HCT116 (cell line): Measurements from ENCODE around the gene TBC1D1. TPM values are rescaled to one million over a fixed set of nuclear protein-coding genes. Genes with fewer than 3 reads are reported as not detected.

Experiments
- ATAC-seq: fragments of 200-7000 bp; cut with Tn5 transposase; 2 replicates; pipeline ENCODE4 v1.9.1; 2020; ENCODE audit warnings: mild to moderate bottlenecking, moderate library complexity
- BruUV-seq: library from RNA; stranded (reverse); fragments of 400-500 nt; replicated peaks from 2 replicates; lab custom pipeline; 2021; lab: Mats Ljungman, UMichigan
- CTCF ChIA-PET: fragments of 300-600 bp; sonication (Branson Sonifier 250); formaldehyde crosslinking; loops from one replicate; lab custom pipeline; 2021; ENCODE audit warnings: antibody characterized with exemption; lab: Charles Lee
- POLR2A ChIA-PET: fragments of 300-600, 350-600 bp; sonication (Branson Sonifier 250); formaldehyde crosslinking; loops from one replicate; lab custom pipeline; 2021; ENCODE audit warnings: antibody characterized with exemption; lab: Charles Lee
- RAD21 ChIA-PET, 2 experiments: fragments of 300-600 bp; sonication (Branson Sonifier 250); formaldehyde crosslinking; loops; one replicate each; lab custom pipeline; 2023; ENCODE audit warnings: low total read pairs in 2 of 2; ENCODE audit not compliant: uncharacterized antibody in 2 of 2, unreplicated experiment in 2 of 2, low non-redundant PET in 1 of 2; lab: Charles Lee
- DNase-seq: peaks from one replicate; pipeline ENCODE4 v3.0.0-alpha.2; 2010; ENCODE audit warnings: low read depth, low spot score
- H2AFZ ChIP-seq: fragments of 200-600 bp; shearing (Covaris generic), sonication (generic); 2 replicates; pipeline ENCODE4 v1.6.1; 2017; ENCODE audit warnings: low read depth, mixed run types, mixed read lengths, antibody characterized with exemption, low read length; ENCODE audit not compliant: poor library complexity, severe bottlenecking
- H3K27ac ChIP-seq: 2 replicates; pipeline ENCODE4 v1.5.1; 2012; ENCODE audit warnings: low read depth, low read length
- H3K27me3 ChIP-seq: fragments of 200-600 bp; sonication (generic); 2 replicates; pipeline ENCODE4 v1.6.1; 2016; ENCODE audit warnings: mixed run types, low read length, mixed read lengths; ENCODE audit not compliant: insufficient read depth
- H3K36me3 ChIP-seq, 2 experiments: fragments of 200-500 bp in 1 of 2; fragments of 200-600 bp in 1 of 2; sonication (Bioruptor generic) in 1 of 2; sonication (generic) in 1 of 2; 2 replicates each; pipeline versions ENCODE4 v1.5.1 to v1.6.1; 2014 to 2016; ENCODE audit warnings: low read length in 2 of 2, inconsistent platforms in 1 of 2, mixed read lengths in 1 of 2, mixed run types in 1 of 2; ENCODE audit not compliant: insufficient read depth in 2 of 2, control insufficient read depth in 1 of 2
- H3K4me1 ChIP-seq, 2 experiments: fragments of 200-600 bp in 1 of 2; sonication (generic) in 1 of 2; 2 replicates each; pipeline versions ENCODE4 v1.5.1 to v1.6.1; 2012 to 2017; ENCODE audit warnings: low read length in 2 of 2, inconsistent platforms in 1 of 2, mild to moderate bottlenecking in 1 of 2, mixed read lengths in 1 of 2, mixed run types in 1 of 2, moderate library complexity in 1 of 2; ENCODE audit not compliant: insufficient read depth in 2 of 2, control insufficient read depth in 1 of 2
- H3K4me2 ChIP-seq: fragments of 200-600 bp; sonication (generic); 2 replicates; pipeline ENCODE4 v1.6.1; 2017; ENCODE audit warnings: mixed run types, low read length, mixed read lengths
- H3K4me3 ChIP-seq, 2 experiments: fragments of 200-600 bp in 1 of 2; sonication (generic) in 1 of 2; replicated peaks in 1 of 2; 2 replicates each; pipeline ENCODE4 v1.5.1; 2011 to 2016; ENCODE audit warnings: low read length in 2 of 2, control low read depth in 1 of 2, low read depth in 1 of 2, mild to moderate bottlenecking in 1 of 2, mixed read lengths in 1 of 2, mixed run types in 1 of 2
- H3K79me2 ChIP-seq: fragments of 200-600 bp; sonication (generic); 2 replicates; pipeline ENCODE4 v1.6.1; 2017; ENCODE audit warnings: mild to moderate bottlenecking, mixed run types, low read length, moderate library complexity, mixed read lengths; ENCODE audit not compliant: insufficient read depth
- H3K9ac ChIP-seq: fragments of 200-600 bp; sonication (generic); 2 replicates; pipeline ENCODE4 v1.6.1; 2016; ENCODE audit warnings: low read length, mixed read lengths
- H3K9me2 ChIP-seq: fragments of 200-600 bp; sonication (generic), shearing (Covaris generic); 2 replicates; pipeline ENCODE4 v1.6.1; 2017; ENCODE audit warnings: mixed run types, mild to moderate bottlenecking, moderate library complexity; ENCODE audit not compliant: insufficient read depth
- H3K9me3 ChIP-seq, 2 experiments: fragments of 200-500 bp in 1 of 2; fragments of 200-600 bp in 1 of 2; sonication (Bioruptor generic) in 1 of 2; sonication (generic) in 1 of 2; 2 replicates each; pipeline ENCODE4 v1.6.1; 2014 to 2017; ENCODE audit warnings: low read length in 2 of 2, mixed read lengths in 2 of 2, inconsistent platforms in 1 of 2, low read depth in 1 of 2, mild to moderate bottlenecking in 1 of 2, mixed run types in 1 of 2, moderate library complexity in 1 of 2; ENCODE audit not compliant: control insufficient read depth in 1 of 2, insufficient read depth in 1 of 2
- H4K20me1 ChIP-seq: fragments of 200-600 bp; sonication (generic), shearing (Covaris generic); 2 replicates; pipeline ENCODE4 v1.6.1; 2017; ENCODE audit warnings: mixed run types, mild to moderate bottlenecking, moderate library complexity; ENCODE audit not compliant: insufficient read depth
- ATF3 ChIP-seq: IDR thresholded peaks from 2 replicates; pipeline ENCODE4 v1.6.1; 2012
- CBX3 ChIP-seq: IDR thresholded peaks from 2 replicates; pipeline ENCODE4 v1.6.1; 2012; ENCODE audit warnings: low read depth
- CEBPB ChIP-seq: IDR thresholded peaks from 2 replicates; pipeline ENCODE4 v1.6.1; 2012; ENCODE audit warnings: low read depth
- CTCF ChIP-seq, 3 experiments: fragments of 200-600 bp in 1 of 3; sonication (generic) in 1 of 3; IDR thresholded peaks in 2 of 3; conservative IDR thresholded peaks in 1 of 3; 2 replicates each; pipeline ENCODE4 v1.5.1; 2012 to 2017; ENCODE audit warnings: low read depth in 2 of 3, low read length in 2 of 3, antibody characterized with exemption in 1 of 3, borderline replicate concordance in 1 of 3, control low read depth in 1 of 3, mild to moderate bottlenecking in 1 of 3, mixed read lengths in 1 of 3, mixed run types in 1 of 3, moderate library complexity in 1 of 3; ENCODE audit not compliant: insufficient read depth in 1 of 3
- EGR1 ChIP-seq: IDR thresholded peaks from 2 replicates; pipeline ENCODE4 v1.6.1; 2012; ENCODE audit warnings: low read depth
- ELF1 ChIP-seq: IDR thresholded peaks from 2 replicates; pipeline ENCODE4 v1.6.1; 2012; ENCODE audit warnings: low read depth, borderline replicate concordance
- EZH2 ChIP-seq: fragments of 200-600 bp; sonication (generic); IDR thresholded peaks from 2 replicates; pipeline ENCODE4 v1.6.1; 2017; ENCODE audit warnings: antibody characterized with exemption, mixed run types
- JUND ChIP-seq: IDR thresholded peaks from 2 replicates; pipeline ENCODE4 v1.6.1; 2012
- MAX ChIP-seq: IDR thresholded peaks from 2 replicates; pipeline ENCODE4 v1.6.1; 2012
- POLR2A ChIP-seq: IDR thresholded peaks from 2 replicates; pipeline ENCODE4 v1.7.0; 2011; ENCODE audit warnings: borderline replicate concordance; ENCODE audit not compliant: insufficient read depth, insufficient read length; ENCODE audit errors: extremely low read depth
- POLR2AphosphoS5 ChIP-seq: IDR thresholded peaks from 2 replicates; pipeline ENCODE4 v1.6.1; 2011; ENCODE audit warnings: mild to moderate bottlenecking, low read depth, low read length, moderate library complexity
- REST ChIP-seq: IDR thresholded peaks from 2 replicates; pipeline ENCODE4 v1.6.1; 2012; ENCODE audit warnings: low read depth
- SIN3A ChIP-seq: IDR thresholded peaks from 2 replicates; pipeline ENCODE4 v1.6.1; 2012; ENCODE audit warnings: low read depth
- SP1 ChIP-seq: IDR thresholded peaks from 2 replicates; pipeline ENCODE4 v1.6.1; 2012; ENCODE audit warnings: low read depth
- SRF ChIP-seq: IDR thresholded peaks from 2 replicates; pipeline ENCODE4 v1.6.1; 2012; ENCODE audit warnings: low read depth
- TCF7L2 ChIP-seq: IDR thresholded peaks from 2 replicates; pipeline ENCODE4 v1.7.0; 2011; ENCODE audit warnings: borderline replicate concordance, inconsistent platforms; ENCODE audit not compliant: insufficient read depth, insufficient read length; ENCODE audit errors: extremely low read depth
- YY1 ChIP-seq: IDR thresholded peaks from 2 replicates; pipeline ENCODE4 v1.6.1; 2011; ENCODE audit warnings: low read length, low read depth, moderate library complexity, mild to moderate bottlenecking; ENCODE audit not compliant: insufficient replicate concordance; ENCODE audit errors: extremely low read depth
- ZBTB33 ChIP-seq: IDR thresholded peaks from 2 replicates; pipeline ENCODE4 v1.6.1; 2011; ENCODE audit warnings: mild to moderate bottlenecking, low read length, moderate library complexity; ENCODE audit not compliant: insufficient replicate concordance; ENCODE audit errors: extremely low read depth
- ZFX ChIP-seq: fragments of 450-650 bp; IDR thresholded peaks from 2 replicates; pipeline ENCODE4 v1.6.1; 2017
- intact Hi-C: fragments of 100-400 bp; cut with micrococcal nuclease; formaldehyde crosslinking; loops from 2 replicates; pipeline ENCODE4 v1.10.0; 2022
- total RNA-seq: library from RNA; stranded (reverse); gene quantifications from one replicate; pipeline ENCODE4 v1.2.1, GENCODE V29; 2021; ENCODE audit not compliant: unreplicated experiment

The TBC1D1 gene
- total RNA-seq, 1 experiment from 2014 or later = 82.7 TPM

GRCh38 chr4:38163216-38164006 lies 272.5 kb downstream of the TBC1D1 start:
- no TSS peak for BruUV-seq
- ATAC-seq (no peak), DNase-seq (no peak)
- Histone ChIP-seq H4K20me1 (no peaks in the 10 kb centered on the region), H3K4me3 (no peak overlapping the region), H3K9me2 (no peaks in the 10 kb centered on the region), H3K9ac (no peak overlapping the region), H3K4me1 (peaks cover 32 to 40% of the 10 kb centered on the region in 2 experiments), H3K4me2 (no peak overlapping the region; the same call in 1 of the 2 replicates), H2AFZ (no peak overlapping the region), H3K36me3 (no peaks in the 10 kb centered on the region), H3K27me3 (no peaks in the 10 kb centered on the region), H3K27ac (no peak overlapping the region), H3K9me3 (peaks cover 0 to 4% of the 10 kb centered on the region in 2 experiments; a peak in 1 of 4 replicates), H3K79me2 (no peaks in the 10 kb centered on the region)
- intact Hi-C loops = loop anchor here (5.0 to 10.0 kb wide), 3 partner anchors 189 to 691 kb away; partner anchors contain the start of gene TLR6
- POLR2A ChIA-PET = no interaction called here
- RAD21 ChIA-PET = no interaction called here
- CTCF ChIA-PET = no interaction called here
- TF ChIP-seq ZFX = no peak
- TF ChIP-seq YY1 = no peak
- TF ChIP-seq EZH2 = no peak
- 0 out of 2 replicates have a peak, but pooled peaks have one; percentile 37 for TF ChIP-seq SIN3A
- TF ChIP-seq CTCF (IDR thresholded peaks at IDR 0.05 in 2 of 3, conservative IDR thresholded peaks at IDR 0.05 in 1 of 3; ENCODE audit: borderline replicate concordance in 1 of 3, insufficient read depth in 1 of 3, low read depth in 2 of 3, low read length in 2 of 3) = no peak
- TF ChIP-seq CEBPB = 0 out of 2 replicates have a peak, but pooled peaks have one; percentile 43
- no peak for TF ChIP-seq EGR1
- no peak for TF ChIP-seq POLR2A
- no peak for TF ChIP-seq ELF1
- no peak for TF ChIP-seq TCF7L2
- TF ChIP-seq POLR2AphosphoS5 = no peak
- peak; percentile 54 for TF ChIP-seq SP1
- TF ChIP-seq SRF = no peak
- TF ChIP-seq CBX3 = no peak
- no peak for TF ChIP-seq ATF3
- TF ChIP-seq JUND = peak; percentile 65
- TF ChIP-seq REST = no peak
- TF ChIP-seq MAX = no peak
- TF ChIP-seq ZBTB33 = no peak
